Naive B cell (primary cell): ENCODE data around the gene AHDC1. TPM values are rescaled to one million over a fixed set of nuclear protein-coding genes. Genes with fewer than 3 reads are reported as not detected.
A peak's percentile ranks its signal among the peaks of the same experiment; 100 is the strongest.
"Not testable (repeated sequence)": the region's sequence is repeated elsewhere in the genome, so short reads cannot be mapped to it uniquely, and the experiment has no call there.

ENCODE experiments used
- ATAC-seq, 2 donors: fragments of 150-1000 bp; cut with Tn5 transposase; 2 replicates each; pipeline ENCODE4 v1.10.0; 2021; ENCODE audit warnings: low read depth in 2 of 2, mild to moderate bottlenecking in 2 of 2, moderate library complexity in 2 of 2
- DNase-seq: peaks from one replicate; pipeline ENCODE4 v3.0.0; 2022
- H3K27ac Mint-ChIP-seq, 6 donors: one replicate each; pipeline ENCODE4 v1.8.0; 2020 to 2022; ENCODE audit warnings: mild to moderate bottlenecking in 6 of 6, mixed read lengths in 6 of 6, moderate library complexity in 5 of 6, inconsistent platforms in 2 of 6
- H3K27me3 Mint-ChIP-seq, 3 donors: one replicate each; pipeline ENCODE4 v1.8.0; 2021 to 2022; ENCODE audit warnings: mixed read lengths in 3 of 3, mild to moderate bottlenecking in 1 of 3
- H3K36me3 Mint-ChIP-seq, 2 donors: one replicate each; pipeline ENCODE4 v1.8.0; 2020 to 2022; ENCODE audit warnings: mixed read lengths in 2 of 2, inconsistent platforms in 1 of 2, mild to moderate bottlenecking in 1 of 2
- H3K4me1 Mint-ChIP-seq, 3 donors: one replicate each; pipeline ENCODE4 v1.8.0; 2020 to 2022; ENCODE audit warnings: mixed read lengths in 3 of 3, inconsistent platforms in 1 of 3, mild to moderate bottlenecking in 1 of 3, moderate library complexity in 1 of 3
- H3K4me3 Mint-ChIP-seq, 8 donors: one replicate each; pipeline ENCODE4 v1.8.0; 2020 to 2022; ENCODE audit warnings: mild to moderate bottlenecking in 8 of 8, mixed read lengths in 8 of 8, moderate library complexity in 8 of 8, inconsistent platforms in 2 of 8
- H3K9me3 Mint-ChIP-seq, 7 donors: one replicate each; pipeline ENCODE4 v1.8.0; 2020 to 2022; ENCODE audit warnings: mixed read lengths in 7 of 7, mild to moderate bottlenecking in 5 of 7, inconsistent platforms in 2 of 7, moderate library complexity in 1 of 7
- polyA plus RNA-seq, 6 donors: library from polyadenylated mRNA; unstranded; fragments of 300-500 nt; fragmentation: Illumina TruSeq; gene quantifications; one replicate each; pipeline ENCODE4 v1.2.3, GENCODE V29; 2021; ENCODE audit warnings: low read depth in 6 of 6

The AHDC1 gene
- polyA plus RNA-seq, result 1 to 10 TPM in 3 of 6 donors, under 1 TPM in 3; 0.15 to 2.3 (median 0.91) TPM

GRCh38 chr1:27603681-27604578, at the start of gene AHDC1:
AHDC1 (minus strand) TSS chr1:27604144; CDS start chr1:27552115, 52,029 bp downstream.
- Mint-ChIP-seq H3K27ac (peak within 1 kb of the TSS; percentile 9 to 95 (median 92)), H3K27me3 (no peaks in the 10 kb centered on the region), H3K9me3 (no peaks in the 10 kb centered on the region), H3K36me3 (no peaks in the 10 kb centered on the region), H3K4me1 (peaks cover 19 to 55% (median 49%) of the 10 kb centered on the region in 3 donors), H3K4me3 (peak within 1 kb of the TSS; percentile 72 to 96 (median 93))
- peak; percentile 90 for DNase-seq
- ATAC-seq, result peak; percentile 80 to 81

- Mint-ChIP-seq H3K36me3 (no peaks in the 10 kb centered on the region), H3K4me3 (no peak overlapping the region), H3K27ac (peak overlapping the region in 1 of 6 donors; percentile 63), H3K4me1 (peaks cover 20 to 24% (median 22%) of the 10 kb centered on the region in 3 donors), H3K27me3 (no peaks in the 10 kb centered on the region), H3K9me3 (no peaks in the 10 kb centered on the region)
- ATAC-seq, result no peak
- DNase-seq, result no peak
Measured at GRCh38 chr1:27652111-27652864, 48.3 kb upstream of the AHDC1 start.

- ATAC-seq, result no peak
- no peaks in the 10 kb centered on the region for H3K9me3 Mint-ChIP-seq
- DNase-seq, result no peak
- H3K4me1 Mint-ChIP-seq, result peaks cover 19 to 21% (median 20%) of the 10 kb centered on the region in 3 donors
- peak overlapping the region in 1 of 8 donors; percentile 3 for H3K4me3 Mint-ChIP-seq
- peak overlapping the region in 2 of 6 donors; percentile 69 to 78 for H3K27ac Mint-ChIP-seq
- H3K36me3 Mint-ChIP-seq, result no peaks in the 10 kb centered on the region
- H3K27me3 Mint-ChIP-seq, result no peaks in the 10 kb centered on the region
Measured at GRCh38 chr1:27650539-27651175, 46.7 kb upstream of the AHDC1 start.

- peak overlapping the region in 3 of 6 donors; percentile 55 to 69 (median 60) for H3K27ac Mint-ChIP-seq
- DNase-seq, result no peak
- no peaks in the 10 kb centered on the region for H3K9me3 Mint-ChIP-seq
- H3K27me3 Mint-ChIP-seq, result no peaks in the 10 kb centered on the region
- H3K4me1 Mint-ChIP-seq, result peaks cover 16 to 23% (median 19%) of the 10 kb centered on the region in 3 donors
- H3K36me3 Mint-ChIP-seq, result no peaks in the 10 kb centered on the region
- H3K4me3 Mint-ChIP-seq, result no peak overlapping the region
- no peak for ATAC-seq
Measured at GRCh38 chr1:27650171-27650538, 46.2 kb upstream of the AHDC1 start.

- H3K36me3 Mint-ChIP-seq, result no peaks in the 10 kb centered on the region
- H3K27ac Mint-ChIP-seq, result peak overlapping the region in 1 of 6 donors; percentile 94
- H3K4me3 Mint-ChIP-seq, result no peak overlapping the region
- H3K27me3 Mint-ChIP-seq, result no peaks in the 10 kb centered on the region
- no peak for DNase-seq
- no peaks in the 10 kb centered on the region for H3K9me3 Mint-ChIP-seq
- ATAC-seq, result no peak
- H3K4me1 Mint-ChIP-seq, result peaks cover 12 to 22% (median 18%) of the 10 kb centered on the region in 3 donors
Measured at GRCh38 chr1:27649306-27649635, 45.3 kb upstream of the AHDC1 start.

- Mint-ChIP-seq H3K27ac (no peak overlapping the region), H3K27me3 (no peaks in the 10 kb centered on the region), H3K36me3 (no peaks in the 10 kb centered on the region), H3K4me1 (peaks cover 17 to 27% (median 21%) of the 10 kb centered on the region in 3 donors), H3K9me3 (no peaks in the 10 kb centered on the region), H3K4me3 (no peak overlapping the region)
- no peak for DNase-seq
- ATAC-seq, result no peak
Measured at GRCh38 chr1:27648602-27649305, 44.8 kb upstream of the AHDC1 start.

GRCh38 chr1:27647328-27647727, 43.4 kb upstream of the AHDC1 start:
- no peaks in the 10 kb centered on the region for H3K9me3 Mint-ChIP-seq
- H3K27me3 Mint-ChIP-seq, result no peaks in the 10 kb centered on the region
- H3K36me3 Mint-ChIP-seq, result no peaks in the 10 kb centered on the region
- H3K27ac Mint-ChIP-seq, result no peak overlapping the region
- peaks cover 22 to 32% (median 23%) of the 10 kb centered on the region in 3 donors for H3K4me1 Mint-ChIP-seq
- no peak overlapping the region for H3K4me3 Mint-ChIP-seq
- ATAC-seq (no peak), DNase-seq (no peak)

GRCh38 chr1:27646676-27647075, 42.7 kb upstream of the AHDC1 start:
- DNase-seq, result no peak
- no peak for ATAC-seq
- Mint-ChIP-seq H3K36me3 (no peaks in the 10 kb centered on the region), H3K27ac (no peak overlapping the region), H3K4me1 (peaks cover 19 to 32% (median 23%) of the 10 kb centered on the region in 3 donors), H3K4me3 (peak overlapping the region in 1 of 8 donors; percentile 41), H3K27me3 (no peaks in the 10 kb centered on the region), H3K9me3 (no peaks in the 10 kb centered on the region)

- H3K9me3 Mint-ChIP-seq, result no peaks in the 10 kb centered on the region
- no peaks in the 10 kb centered on the region for H3K36me3 Mint-ChIP-seq
- no peaks in the 10 kb centered on the region for H3K27me3 Mint-ChIP-seq
- no peak overlapping the region for H3K4me3 Mint-ChIP-seq
- no peak for ATAC-seq
- no peak overlapping the region for H3K27ac Mint-ChIP-seq
- no peak for DNase-seq
- H3K4me1 Mint-ChIP-seq, result peaks cover 11 to 25% (median 12%) of the 10 kb centered on the region in 3 donors
Measured at GRCh38 chr1:27645071-27645415, 41.1 kb upstream of the AHDC1 start.

- peak overlapping the region in 3 of 6 donors; percentile 58 to 87 (median 63) for H3K27ac Mint-ChIP-seq
- no peak overlapping the region for H3K4me3 Mint-ChIP-seq
- H3K9me3 Mint-ChIP-seq, result no peaks in the 10 kb centered on the region
- H3K4me1 Mint-ChIP-seq, result peaks cover 11 to 28% (median 12%) of the 10 kb centered on the region in 3 donors
- H3K36me3 Mint-ChIP-seq, result no peaks in the 10 kb centered on the region
- no peak for ATAC-seq
- H3K27me3 Mint-ChIP-seq, result no peaks in the 10 kb centered on the region
- no peak for DNase-seq
Measured at GRCh38 chr1:27644369-27645070, 40.6 kb upstream of the AHDC1 start.

GRCh38 chr1:27643600-27644368, 39.8 kb upstream of the AHDC1 start:
- Mint-ChIP-seq H3K4me1 (peaks cover 14 to 32% (median 15%) of the 10 kb centered on the region in 3 donors), H3K4me3 (no peak overlapping the region), H3K27ac (peak overlapping the region in 4 of 6 donors; percentile 57 to 87 (median 60)), H3K36me3 (no peaks in the 10 kb centered on the region), H3K9me3 (no peaks in the 10 kb centered on the region), H3K27me3 (no peaks in the 10 kb centered on the region)
- DNase-seq (peak; percentile 66), ATAC-seq (peak; percentile 96 to 97)

GRCh38 chr1:27640514-27640913, 36.6 kb upstream of the AHDC1 start:
- H3K4me1 Mint-ChIP-seq, result peaks cover 32 to 64% (median 37%) of the 10 kb centered on the region in 3 donors
- H3K4me3 Mint-ChIP-seq, ATAC-seq, H3K27me3 Mint-ChIP-seq, DNase-seq, H3K27ac Mint-ChIP-seq, H3K36me3 Mint-ChIP-seq, H3K9me3 Mint-ChIP-seq: not testable (repeated sequence)
